ENCODE data around the gene ZNF296. TPM values are rescaled to one million over a fixed set of nuclear protein-coding genes. Genes with fewer than 3 reads are reported as not detected.

Gene ZNF296
- total and polyA plus RNA-seq, 2 of the 8 experiments (the other 6 are each of a cell fraction or from before 2014, with no cell fraction given), result 2.7 to 7.5 TPM

GRCh38 chr19:45125360-45125759 lies 49.1 kb upstream of the ZNF296 start (continued):
- TF ChIP-seq, protein P1, sequence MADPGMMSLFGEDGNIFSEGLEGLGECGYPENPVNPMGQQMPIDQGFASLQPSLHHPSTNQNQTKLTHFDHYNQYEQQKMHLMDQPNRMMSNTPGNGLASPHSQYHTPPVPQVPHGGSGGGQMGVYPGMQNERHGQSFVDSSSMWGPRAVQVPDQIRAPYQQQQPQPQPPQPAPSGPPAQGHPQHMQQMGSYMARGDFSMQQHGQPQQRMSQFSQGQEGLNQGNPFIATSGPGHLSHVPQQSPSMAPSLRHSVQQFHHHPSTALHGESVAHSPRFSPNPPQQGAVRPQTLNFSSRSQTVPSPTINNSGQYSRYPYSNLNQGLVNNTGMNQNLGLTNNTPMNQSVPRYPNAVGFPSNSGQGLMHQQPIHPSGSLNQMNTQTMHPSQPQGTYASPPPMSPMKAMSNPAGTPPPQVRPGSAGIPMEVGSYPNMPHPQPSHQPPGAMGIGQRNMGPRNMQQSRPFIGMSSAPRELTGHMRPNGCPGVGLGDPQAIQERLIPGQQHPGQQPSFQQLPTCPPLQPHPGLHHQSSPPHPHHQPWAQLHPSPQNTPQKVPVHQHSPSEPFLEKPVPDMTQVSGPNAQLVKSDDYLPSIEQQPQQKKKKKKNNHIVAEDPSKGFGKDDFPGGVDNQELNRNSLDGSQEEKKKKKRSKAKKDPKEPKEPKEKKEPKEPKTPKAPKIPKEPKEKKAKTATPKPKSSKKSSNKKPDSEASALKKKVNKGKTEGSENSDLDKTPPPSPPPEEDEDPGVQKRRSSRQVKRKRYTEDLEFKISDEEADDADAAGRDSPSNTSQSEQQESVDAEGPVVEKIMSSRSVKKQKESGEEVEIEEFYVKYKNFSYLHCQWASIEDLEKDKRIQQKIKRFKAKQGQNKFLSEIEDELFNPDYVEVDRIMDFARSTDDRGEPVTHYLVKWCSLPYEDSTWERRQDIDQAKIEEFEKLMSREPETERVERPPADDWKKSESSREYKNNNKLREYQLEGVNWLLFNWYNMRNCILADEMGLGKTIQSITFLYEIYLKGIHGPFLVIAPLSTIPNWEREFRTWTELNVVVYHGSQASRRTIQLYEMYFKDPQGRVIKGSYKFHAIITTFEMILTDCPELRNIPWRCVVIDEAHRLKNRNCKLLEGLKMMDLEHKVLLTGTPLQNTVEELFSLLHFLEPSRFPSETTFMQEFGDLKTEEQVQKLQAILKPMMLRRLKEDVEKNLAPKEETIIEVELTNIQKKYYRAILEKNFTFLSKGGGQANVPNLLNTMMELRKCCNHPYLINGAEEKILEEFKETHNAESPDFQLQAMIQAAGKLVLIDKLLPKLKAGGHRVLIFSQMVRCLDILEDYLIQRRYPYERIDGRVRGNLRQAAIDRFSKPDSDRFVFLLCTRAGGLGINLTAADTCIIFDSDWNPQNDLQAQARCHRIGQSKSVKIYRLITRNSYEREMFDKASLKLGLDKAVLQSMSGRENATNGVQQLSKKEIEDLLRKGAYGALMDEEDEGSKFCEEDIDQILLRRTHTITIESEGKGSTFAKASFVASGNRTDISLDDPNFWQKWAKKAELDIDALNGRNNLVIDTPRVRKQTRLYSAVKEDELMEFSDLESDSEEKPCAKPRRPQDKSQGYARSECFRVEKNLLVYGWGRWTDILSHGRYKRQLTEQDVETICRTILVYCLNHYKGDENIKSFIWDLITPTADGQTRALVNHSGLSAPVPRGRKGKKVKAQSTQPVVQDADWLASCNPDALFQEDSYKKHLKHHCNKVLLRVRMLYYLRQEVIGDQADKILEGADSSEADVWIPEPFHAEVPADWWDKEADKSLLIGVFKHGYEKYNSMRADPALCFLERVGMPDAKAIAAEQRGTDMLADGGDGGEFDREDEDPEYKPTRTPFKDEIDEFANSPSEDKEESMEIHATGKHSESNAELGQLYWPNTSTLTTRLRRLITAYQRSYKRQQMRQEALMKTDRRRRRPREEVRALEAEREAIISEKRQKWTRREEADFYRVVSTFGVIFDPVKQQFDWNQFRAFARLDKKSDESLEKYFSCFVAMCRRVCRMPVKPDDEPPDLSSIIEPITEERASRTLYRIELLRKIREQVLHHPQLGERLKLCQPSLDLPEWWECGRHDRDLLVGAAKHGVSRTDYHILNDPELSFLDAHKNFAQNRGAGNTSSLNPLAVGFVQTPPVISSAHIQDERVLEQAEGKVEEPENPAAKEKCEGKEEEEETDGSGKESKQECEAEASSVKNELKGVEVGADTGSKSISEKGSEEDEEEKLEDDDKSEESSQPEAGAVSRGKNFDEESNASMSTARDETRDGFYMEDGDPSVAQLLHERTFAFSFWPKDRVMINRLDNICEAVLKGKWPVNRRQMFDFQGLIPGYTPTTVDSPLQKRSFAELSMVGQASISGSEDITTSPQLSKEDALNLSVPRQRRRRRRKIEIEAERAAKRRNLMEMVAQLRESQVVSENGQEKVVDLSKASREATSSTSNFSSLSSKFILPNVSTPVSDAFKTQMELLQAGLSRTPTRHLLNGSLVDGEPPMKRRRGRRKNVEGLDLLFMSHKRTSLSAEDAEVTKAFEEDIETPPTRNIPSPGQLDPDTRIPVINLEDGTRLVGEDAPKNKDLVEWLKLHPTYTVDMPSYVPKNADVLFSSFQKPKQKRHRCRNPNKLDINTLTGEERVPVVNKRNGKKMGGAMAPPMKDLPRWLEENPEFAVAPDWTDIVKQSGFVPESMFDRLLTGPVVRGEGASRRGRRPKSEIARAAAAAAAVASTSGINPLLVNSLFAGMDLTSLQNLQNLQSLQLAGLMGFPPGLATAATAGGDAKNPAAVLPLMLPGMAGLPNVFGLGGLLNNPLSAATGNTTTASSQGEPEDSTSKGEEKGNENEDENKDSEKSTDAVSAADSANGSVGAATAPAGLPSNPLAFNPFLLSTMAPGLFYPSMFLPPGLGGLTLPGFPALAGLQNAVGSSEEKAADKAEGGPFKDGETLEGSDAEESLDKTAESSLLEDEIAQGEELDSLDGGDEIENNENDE (IDR thresholded peaks at IDR 0.05; ENCODE audit: insufficient replicate concordance, low read length), result no peak

All from H1 (cell line).